Measurements from ENCODE around the gene SOX10. TPM values are rescaled to one million over a fixed set of nuclear protein-coding genes. Genes with fewer than 3 reads are reported as not detected.

Gene SOX10
- polyA plus RNA-seq (2012; ENCODE audit: insufficient read depth, insufficient read length), result not detected

DNA sequence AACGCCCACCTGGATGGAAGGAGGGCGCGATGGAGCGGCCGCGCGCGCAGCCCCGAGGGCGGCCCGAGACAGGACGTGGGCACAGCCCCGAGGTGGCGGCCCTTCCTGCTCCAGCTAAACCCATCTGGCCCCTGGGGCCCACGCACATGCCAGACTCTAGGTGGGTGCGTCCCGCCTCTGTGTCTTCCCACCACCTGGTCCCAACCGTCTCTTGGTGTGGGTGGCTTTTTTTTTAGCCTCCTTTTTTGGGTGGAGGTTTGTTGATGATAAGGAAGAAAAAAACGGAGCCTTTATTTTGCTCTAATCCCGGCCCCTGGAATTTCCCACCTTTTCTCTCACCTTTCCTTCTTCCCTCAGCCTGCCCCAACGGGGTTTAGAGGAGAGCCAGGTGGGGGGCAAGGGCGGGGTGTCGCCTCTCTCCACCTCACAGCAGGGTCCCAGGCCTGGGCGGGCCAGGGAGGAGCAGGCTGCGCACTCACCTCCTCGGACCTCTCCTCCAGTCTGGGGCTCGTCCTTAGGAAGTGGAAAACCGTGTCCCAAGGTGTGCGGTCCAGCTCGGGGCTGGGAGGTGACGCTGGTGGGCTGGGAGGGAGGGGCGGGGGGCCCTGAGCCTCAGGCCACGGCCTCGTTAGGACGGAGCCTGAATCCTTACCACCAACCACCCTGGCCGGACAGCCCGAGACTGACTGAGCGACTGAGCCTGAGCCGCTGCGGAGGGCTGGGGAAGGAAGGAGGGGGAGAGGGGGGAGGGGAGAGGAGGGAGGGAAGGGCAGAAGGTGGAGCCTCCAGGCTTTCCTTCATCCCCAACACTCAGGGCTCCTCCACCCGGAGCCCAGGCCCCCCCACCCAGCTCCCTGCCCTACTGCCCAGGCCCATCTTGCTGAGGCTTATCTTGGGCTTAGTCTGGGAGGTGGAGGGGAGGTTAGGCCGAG lies at the start of gene SOX10:
SOX10 (minus strand) TSS at position 696 of the 932 bp plus-strand sequence. CDS start 771 bp downstream, outside the sequence.
- H3K4me3 ChIP-seq (ENCODE audit: low read length), result no peak within 1 kb of the TSS
- no peak for DNase-seq (ENCODE audit: low read depth, low spot score)

DNA sequence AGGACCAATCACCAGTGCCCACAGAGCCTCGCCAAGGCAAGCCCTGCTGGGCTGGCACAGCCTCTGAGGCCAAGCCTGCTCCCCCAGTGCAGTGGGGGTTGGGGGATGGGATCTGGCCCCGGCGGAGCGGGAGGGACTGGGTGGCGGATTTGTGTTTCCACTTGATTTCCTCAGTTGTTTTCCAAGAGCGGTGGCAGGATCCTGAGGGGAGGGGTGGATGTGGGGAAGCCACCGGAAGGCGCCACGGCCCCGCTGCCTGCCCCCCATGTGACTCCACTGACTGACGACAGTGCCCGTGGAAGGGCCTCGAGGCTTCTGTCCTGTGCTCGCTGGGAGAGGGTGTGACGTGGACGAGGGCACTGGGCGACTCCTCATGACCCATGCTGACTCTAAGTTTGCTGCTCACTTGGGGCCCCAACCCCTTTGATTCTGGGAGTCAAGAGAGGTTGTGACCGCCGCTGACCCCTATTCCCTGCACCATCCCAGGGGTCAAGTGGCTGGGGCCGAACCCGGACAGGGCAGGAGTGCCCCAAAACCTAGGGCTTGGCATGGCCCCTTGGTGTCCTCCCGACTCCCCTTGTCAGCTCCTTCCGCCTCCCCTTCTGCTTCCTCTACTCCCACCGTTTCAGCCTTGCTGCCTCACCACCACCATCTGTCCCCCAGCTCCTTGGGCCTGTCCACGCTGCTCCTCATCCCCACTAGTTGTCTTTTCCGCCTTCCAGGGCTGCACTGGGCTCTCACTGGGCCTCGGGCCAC lies 49.3 kb upstream of the SOX10 start:
- no peak overlapping the region for H3K4me3 ChIP-seq (ENCODE audit: low read length)

DNA sequence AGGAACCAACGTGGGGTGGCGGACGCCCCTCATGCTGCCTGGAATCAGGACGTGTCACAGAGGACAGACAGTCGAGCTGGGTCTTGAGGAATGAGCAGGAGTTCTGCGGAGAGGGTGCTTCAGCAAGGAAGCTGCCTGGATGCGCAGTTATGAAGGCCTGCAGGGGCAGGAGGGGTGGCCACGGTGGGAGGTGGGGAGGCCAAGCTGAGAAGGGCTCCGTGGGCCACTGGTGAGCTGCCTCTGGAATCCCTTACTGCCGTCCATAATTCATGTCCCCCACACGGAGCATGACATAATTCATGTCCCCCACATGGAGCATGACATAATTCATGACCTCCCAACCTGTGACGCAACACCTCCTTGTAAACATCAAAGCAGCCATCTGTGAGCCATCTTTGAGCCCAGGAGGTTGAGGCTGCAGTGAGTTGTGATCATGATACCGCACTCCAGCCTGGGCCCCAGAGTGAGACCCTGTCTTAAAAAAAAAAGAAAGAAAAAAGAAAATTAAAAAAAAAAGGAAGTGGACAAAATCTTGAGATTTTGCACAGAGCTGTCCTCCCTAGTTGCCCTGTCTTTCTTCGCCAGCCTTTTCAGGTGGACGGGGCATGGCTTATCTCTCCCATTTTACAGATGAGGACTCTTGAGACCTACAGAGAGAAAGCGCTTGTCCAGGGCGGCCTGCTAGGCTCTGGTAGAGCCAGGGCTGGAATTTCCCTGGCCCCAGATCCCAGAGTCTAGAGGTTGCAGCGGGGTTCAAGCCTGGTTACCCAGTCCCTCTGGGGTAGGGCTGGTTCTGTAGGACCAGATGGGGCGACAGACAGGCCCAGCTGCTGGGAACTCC lies 48.5 kb upstream of the SOX10 start:
- H3K4me3 ChIP-seq (ENCODE audit: low read length), result no peak overlapping the region
- no peak for DNase-seq (ENCODE audit: low read depth, low spot score)

More for the DNA sequence above, 49.3 kb upstream of the SOX10 start:
- DNase-seq (ENCODE audit: low read depth, low spot score), result no peak

DNA sequence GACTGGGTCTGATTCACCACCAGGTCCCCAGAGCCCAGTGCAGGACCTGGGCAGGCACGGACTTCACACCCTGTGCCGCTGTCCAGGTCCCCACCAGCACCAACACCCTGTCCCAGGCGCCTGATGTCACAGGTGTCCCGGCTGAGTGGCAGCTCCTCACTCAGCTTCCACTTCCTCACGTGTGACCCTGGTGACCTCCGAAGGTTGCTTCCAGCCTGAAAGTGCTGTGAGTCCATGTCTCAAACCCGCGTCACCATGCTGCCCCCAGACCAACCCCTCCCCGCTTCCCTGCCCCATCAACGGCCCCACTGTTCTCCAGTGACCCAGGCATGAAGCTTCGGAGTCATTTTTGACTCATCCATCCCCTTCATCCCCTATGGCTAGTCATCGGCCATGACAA lies 47.1 kb upstream of the SOX10 start:
- no peak overlapping the region for H3K4me3 ChIP-seq (ENCODE audit: low read length)
- DNase-seq (ENCODE audit: low read depth, low spot score), result no peak

DNA sequence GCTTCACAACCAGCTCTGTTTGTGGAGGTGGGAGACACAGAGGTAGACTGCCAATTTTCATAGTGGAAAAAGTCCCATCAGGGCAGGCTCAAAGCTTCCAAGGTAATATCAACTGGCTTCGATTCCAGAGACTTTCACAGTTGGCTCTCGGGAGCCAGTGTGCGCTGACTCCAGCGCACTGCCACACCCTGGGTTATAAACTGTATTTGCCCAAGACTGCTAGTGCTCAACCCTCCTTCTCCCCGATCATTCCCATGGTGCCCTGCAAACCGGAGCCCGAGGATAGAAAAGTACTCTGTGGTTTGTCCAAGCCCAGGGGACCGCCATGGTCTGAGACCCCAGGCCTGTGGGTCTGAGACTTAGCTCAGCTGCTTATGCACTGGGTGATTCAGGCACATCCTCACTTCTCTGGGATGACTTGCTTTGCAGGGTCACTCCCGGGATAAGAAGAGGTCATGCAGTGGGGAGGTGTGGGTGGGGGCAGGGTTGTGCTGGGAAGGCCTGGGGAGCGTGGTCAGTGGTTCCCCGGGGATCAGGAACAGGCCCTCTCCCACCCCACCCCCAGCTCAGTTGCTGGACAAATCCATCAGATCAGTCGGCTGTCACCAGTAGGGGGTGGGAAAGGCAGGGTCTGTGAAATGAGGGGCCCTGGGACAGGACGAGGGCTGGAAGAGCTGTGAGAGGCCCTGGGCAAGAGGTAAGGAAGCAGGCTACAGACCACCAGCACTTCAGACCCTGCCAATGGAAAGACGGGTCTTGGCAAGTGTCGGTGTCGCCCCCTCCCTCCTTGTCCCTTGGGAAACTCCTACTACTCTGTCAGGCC lies 46.2 kb upstream of the SOX10 start:
- H3K4me3 ChIP-seq (ENCODE audit: low read length), result no peak overlapping the region
- DNase-seq (ENCODE audit: low read depth, low spot score), result no peak

DNA sequence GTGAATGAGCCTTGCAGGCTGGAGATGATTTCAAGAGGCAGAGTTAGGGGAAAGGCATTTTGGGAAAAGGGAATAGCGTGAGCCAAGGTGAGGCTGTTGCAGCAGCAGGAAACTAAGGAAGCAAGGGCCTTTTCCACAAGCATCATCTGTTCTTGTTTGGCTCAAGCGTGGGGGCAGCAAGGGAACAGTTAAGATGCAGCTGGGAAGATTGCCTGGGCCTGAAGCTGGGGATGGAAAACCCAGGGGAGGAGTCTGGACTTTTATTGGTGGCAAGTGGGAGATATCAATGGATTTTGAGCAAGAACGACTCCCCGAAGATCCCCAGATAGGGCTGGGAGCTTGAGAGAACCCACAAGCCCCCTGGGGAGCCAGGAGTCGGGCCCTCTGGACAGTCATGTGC lies 45.5 kb upstream of the SOX10 start:
- no peak overlapping the region for H3K4me3 ChIP-seq (ENCODE audit: low read length)
- no peak for DNase-seq (ENCODE audit: low read depth, low spot score)

DNA sequence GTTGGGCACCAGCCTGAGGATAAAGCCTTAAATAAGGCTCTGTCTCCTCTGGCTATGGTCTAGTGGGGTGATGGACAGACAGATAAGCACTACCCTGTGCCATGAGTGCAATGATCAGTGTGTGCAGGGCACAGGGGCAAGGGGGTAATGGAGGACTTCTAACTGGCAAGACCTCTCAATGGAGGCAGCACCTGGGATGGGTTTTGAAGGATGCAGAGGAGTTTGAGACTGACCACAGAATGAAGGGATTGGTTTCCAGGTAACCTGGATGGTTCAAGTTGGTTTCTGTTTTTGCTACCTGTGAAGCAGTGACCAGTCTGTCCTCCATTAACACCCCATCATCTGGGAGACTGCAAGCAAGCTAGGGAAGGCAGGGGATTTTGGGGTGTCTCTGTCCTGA lies 45.0 kb upstream of the SOX10 start:
- H3K4me3 ChIP-seq (ENCODE audit: low read length), result no peak overlapping the region
- DNase-seq (ENCODE audit: low read depth, low spot score), result no peak

DNA sequence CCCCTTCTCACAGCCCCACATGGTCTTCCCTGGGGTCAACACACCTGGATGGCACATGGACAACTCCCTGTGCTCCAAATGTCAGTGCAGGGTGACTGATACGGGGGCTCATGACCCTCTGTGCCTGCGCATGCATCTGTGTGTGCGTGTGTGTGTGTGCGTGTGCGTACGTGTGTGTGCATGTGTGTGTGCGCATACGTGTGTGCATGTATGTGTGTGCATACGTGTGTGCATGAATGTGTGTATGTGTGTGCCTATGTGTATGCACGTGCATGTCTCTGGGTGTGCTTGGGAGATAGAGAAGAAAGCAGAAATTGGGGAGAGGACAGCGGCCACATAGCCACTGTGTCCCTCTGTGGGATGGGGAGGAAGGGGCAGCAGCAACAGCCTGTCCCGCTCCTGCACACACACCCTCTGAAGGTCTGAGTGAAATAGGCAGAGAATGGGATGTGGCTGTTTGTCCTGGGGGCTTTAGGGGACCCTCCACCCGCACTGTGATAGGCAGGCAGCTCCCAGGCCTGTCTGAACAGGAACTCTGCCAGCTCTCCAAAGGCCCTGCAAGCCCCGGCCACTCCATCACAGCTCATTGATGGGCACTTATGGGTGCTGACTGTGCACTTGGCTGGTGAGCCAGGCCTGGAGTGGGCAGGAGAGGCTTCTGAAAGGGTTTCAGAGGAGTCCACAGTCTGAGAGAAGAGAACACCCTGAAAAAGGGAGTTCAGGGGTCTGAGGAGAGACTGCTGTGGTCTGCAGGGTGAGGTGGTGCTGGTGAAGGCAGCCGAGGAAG lies 44.2 kb upstream of the SOX10 start:
- no peak for DNase-seq (ENCODE audit: low read depth, low spot score)
- H3K4me3 ChIP-seq (ENCODE audit: low read length), result no peak overlapping the region

DNA sequence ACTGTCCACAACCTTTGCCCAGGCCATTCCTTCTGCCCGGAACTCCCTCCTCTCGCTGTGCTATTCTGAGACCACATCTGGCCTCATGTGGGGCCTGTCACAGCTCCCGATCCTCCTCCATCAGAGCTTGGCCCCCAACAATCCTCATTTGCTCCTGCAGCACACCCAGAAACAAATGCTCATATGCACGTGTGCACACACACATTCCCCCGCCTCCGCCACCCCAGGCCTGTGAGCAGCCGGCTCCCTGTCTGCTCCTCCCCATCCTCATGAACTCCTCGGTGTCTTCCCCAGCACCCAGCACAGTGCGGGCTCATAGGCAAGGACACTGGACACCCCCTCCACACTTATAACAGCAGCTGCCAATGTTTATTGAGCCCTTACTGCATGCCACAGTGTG lies 43.1 kb upstream of the SOX10 start:
- no peak for DNase-seq (ENCODE audit: low read depth, low spot score)

DNA sequence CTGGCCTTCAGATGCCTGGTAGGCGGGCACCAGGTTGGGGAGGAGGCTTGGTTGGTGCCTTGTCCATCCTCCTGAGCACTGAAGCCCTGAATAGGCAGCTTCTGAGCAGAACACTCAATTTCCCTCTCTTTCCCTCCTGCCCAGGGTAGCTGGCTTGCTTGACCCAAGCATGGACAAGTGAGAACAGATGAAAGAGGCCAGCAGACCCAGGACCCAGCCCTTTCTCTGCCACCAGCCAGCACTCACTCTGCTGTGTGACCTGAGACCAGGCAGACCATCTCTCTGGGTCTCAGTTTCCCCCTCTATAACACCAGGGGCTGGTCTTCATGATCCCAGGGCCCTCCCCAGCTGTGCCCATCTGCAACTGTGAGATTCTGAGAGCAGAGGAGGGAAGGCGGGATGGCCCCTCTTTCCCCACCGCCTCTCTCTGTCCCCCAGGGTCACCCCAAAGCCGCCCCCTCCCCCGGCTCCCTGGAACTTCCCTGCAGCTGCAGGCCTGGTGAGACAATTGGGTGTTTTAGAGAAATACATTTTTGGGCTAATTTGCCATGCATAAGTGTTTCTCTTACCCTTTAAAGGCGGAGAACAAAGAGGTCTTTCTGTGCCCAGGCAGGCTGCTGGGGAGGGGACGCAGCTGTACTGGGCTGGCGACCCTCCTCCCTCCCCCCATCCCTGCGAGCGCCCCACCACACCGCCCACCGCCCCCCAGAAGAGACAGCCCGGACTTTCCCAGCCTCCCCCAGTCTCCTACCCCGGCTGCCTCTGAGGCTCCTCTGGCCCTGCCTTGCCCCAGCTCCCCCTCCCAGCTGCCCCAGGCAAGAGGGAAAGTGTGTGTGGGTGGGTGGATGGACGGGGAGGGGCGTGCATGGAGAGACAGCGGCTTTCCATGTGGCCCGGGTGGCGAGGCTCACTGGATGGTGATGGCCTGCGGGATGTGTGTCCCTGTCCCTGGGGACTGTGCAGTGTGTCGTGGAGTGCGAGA lies 42.1 kb upstream of the SOX10 start:
- DNase-seq (ENCODE audit: low read depth, low spot score), result no peak
- no peak overlapping the region for H3K4me3 ChIP-seq (ENCODE audit: low read length)

More for the DNA sequence above, 43.1 kb upstream of the SOX10 start:
- no peak overlapping the region for H3K4me3 ChIP-seq (ENCODE audit: low read length)

DNA sequence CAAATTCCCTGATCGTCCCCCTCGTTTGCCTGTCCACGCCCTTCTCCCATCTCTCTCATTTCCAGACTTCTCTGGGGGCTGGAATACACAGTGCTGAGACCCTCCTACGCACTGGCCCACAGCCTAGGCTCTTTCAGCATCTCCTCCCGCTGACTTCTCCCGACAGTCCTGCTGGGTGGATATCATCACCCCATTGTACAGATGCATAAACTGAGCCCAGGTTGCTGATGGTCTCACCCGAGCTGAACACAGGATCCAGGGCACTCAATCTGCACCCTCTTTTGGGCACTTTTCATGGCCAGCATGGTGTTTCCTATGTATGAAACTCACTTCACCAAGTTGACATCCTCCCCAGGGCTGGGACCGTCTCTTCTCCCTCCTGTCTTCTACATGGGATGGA lies 41.2 kb upstream of the SOX10 start:
- DNase-seq (ENCODE audit: low read depth, low spot score), result no peak
- H3K4me3 ChIP-seq (ENCODE audit: low read length), result no peak overlapping the region

DNA sequence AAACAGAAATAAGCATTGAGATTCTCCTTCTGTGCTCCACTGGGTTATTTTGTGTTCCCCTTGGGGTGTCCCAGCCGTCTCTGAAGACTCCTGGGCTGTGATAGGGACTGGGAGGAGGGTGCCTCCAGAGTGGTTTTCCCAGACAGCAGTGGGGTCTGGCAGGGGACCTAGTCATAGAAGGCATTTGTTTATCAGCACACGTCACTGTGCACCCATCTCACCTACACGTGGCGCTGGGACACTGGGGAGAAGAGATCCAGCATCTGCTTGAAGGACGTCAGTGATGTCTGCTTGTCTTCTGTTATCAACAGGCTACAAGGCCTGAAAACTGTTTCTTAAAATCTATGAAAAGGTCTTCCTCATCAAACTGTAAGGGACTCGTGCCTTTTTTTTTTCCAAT lies 38.7 kb upstream of the SOX10 start:
- no peak for DNase-seq (ENCODE audit: low read depth, low spot score)
- no peak overlapping the region for H3K4me3 ChIP-seq (ENCODE audit: low read length)

DNA sequence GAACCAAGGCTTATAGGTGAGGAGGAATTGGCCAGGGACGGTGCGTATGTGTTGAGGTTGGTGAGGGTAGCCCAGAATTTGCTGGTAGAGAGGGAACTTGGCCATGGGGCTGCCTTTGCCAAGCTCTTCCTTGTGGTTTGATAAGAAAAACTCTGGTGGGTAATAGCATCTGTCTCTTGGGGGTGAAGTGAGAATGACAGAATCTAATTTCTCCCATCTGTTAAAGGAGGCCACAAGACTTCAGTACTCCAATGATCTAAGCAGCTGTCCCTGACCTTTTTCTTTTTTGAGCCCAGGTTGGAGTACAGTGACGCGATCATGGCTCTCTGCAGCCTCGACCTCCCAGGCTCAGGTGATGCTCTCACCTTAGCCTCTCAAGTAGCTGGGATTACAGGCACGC lies 36.9 kb upstream of the SOX10 start:
- H3K4me3 ChIP-seq (ENCODE audit: low read length), result no peak overlapping the region
- no peak for DNase-seq (ENCODE audit: low read depth, low spot score)

DNA sequence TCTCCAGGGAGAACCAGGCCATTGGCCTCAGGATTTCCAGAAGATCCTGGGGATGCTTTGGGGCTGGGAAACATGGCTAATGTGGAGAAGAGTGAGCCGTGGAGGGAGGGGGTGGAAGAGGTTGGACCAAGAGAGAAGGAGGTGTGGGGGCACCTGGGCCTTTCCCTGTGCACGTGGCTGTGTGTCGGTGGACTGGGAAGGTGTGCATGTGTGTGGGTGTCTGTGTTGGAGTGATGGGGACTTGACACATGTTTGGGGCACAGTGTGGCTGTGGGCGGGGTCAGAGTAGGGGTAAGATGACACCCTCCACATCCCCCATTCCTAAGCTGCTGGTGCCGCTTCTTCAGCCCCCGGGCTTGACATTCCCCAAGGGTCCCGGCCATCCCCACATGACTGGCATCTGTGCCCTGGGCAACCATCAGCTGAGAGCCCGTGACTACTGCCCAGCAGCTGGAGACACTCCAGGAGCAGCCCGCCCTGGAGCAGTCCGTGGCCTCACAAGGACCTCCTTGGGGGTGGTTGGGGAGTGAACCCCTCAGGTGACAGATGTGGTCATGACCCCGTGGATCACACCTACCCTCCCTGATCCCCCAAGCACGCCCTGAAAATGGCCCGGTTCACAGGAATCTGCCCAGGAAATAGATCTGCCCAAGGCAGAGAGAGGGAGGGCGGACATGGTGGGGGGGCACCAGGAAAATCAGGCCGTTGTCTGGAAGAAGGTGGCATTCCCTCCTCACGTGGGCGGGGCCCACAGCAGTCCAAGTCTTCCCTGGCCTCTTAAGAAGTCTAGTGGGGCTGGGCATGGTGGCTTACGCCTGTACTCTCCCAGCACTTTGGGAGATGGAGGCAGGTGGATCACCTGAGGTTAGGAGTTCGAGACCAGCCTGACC lies 34.8 kb upstream of the SOX10 start:
- H3K4me3 ChIP-seq (ENCODE audit: low read length), result no peak overlapping the region
- DNase-seq (ENCODE audit: low read depth, low spot score), result no peak

DNA sequence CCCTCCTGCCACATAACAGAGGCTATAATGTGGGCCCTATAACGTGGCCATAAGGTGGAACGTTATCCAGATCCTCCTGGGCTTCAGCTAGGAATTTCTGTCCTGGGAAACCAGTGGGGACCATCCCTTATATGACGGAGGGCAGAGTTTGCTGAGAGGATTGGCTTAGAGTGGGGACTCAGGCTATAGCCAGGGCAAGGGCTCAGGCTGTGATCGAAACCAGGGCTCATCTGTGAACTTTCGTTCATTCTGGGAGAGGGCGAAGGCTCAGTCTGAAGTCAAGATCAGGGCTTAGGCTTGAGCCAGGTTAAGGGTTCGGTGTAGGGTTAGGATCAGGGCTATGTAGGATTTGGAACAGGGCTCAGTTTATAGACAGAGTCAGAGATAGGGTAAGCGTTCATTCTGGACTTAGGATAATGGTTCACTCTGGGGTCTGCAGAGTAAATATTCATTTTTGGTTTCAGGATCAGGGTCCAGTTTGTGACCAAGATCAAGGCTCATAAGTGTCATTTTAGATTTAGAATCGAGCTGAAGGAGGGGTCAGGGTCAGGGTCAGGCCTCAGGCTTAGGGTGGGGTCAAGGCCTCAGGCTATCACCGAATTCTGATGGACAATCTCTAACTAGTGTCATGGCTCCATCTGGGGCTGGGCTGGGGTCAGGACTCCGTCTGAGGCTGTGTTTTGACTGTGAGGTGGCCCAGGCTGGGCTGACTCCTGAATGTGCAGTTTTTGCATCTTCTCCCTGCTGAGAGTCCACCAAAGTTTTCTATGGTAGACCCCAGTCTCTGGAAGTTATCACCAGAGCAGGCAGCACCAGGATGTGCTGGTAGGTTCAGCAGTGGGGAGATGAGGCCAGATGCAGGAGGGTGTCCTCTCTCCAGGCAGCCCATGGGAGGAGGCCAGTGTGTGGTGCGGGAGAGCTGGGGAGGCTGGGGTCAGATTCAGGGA lies 33.9 kb upstream of the SOX10 start:
- no peak overlapping the region for H3K4me3 ChIP-seq (ENCODE audit: low read length)
- DNase-seq (ENCODE audit: low read depth, low spot score), result no peak
